ENCODE data around the gene CD99. TPM values are rescaled to one million over a fixed set of nuclear protein-coding genes. Genes with fewer than 3 reads are reported as not detected.

The CD99 gene
- total and polyA plus RNA-seq, 9 of the 15 experiments (the other 6 are each of a cell fraction or from before 2014, with no cell fraction given) = 5.0 to 55.3 (median 34.5) TPM

GRCh38 chrX:2782171-2782570, 91.1 kb downstream of the CD99 start (continued):
- TF ChIP-seq ARID1B (IDR thresholded peaks at IDR 0.05) (peak; percentile 31; the same call in 1 of the 2 replicates), ZNF395 (CRISPR knock-in tag; IDR thresholded peaks at IDR 0.05) (no peak), ZEB2 (IDR thresholded peaks at IDR 0.05) (0 out of 2 replicates have a peak, but pooled peaks have one; percentile 31)

- ChIA-PET CTCF (ENCODE audit: low intra/inter-chr PET ratio) (no interaction called here), POLR2A (no interaction called here)
- Histone ChIP-seq H3K36me3 (ENCODE audit: control insufficient read depth, insufficient read depth, low read length) (no peaks in the 10 kb centered on the region), H3K9ac (ENCODE audit: insufficient read depth in 1 of 2, low read depth in 2 of 2, low read length in 2 of 2) (no peak overlapping the region), H3K79me2 (ENCODE audit: control insufficient read depth, insufficient read depth, low read length) (no peaks in the 10 kb centered on the region), H3K4me2 (ENCODE audit: insufficient read depth, low read length) (no peak overlapping the region), H3K9me1 (ENCODE audit: control insufficient read depth, insufficient read depth, low read length) (no peaks in the 10 kb centered on the region), H3K27ac (ENCODE audit: extremely low read depth, low read depth, low read length) (no peak overlapping the region), H2AFZ (ENCODE audit: low read depth, low read length) (no peak overlapping the region), H3K4me3 (no peak overlapping the region), H3K27me3 (ENCODE audit: control insufficient read depth in 2 of 2, insufficient read depth in 2 of 2, low read length in 2 of 2) (no peaks in the 10 kb centered on the region; a peak in 2 of 5 replicates), H3K4me1 (replicated peaks in 1 of 2; ENCODE audit: control insufficient read depth in 2 of 2, insufficient read depth in 2 of 2, low read length in 2 of 2) (no peaks in the 10 kb centered on the region; a peak in 1 of 5 replicates), H3K9me3 (replicated peaks; ENCODE audit: control insufficient read depth, insufficient read depth, low read depth, low read length) (no peaks in the 10 kb centered on the region), H4K20me1 (replicated peaks; ENCODE audit: control insufficient read depth, insufficient read depth, low read length) (no peaks in the 10 kb centered on the region)
- in situ Hi-C loops (cut with MboI) = no loop called here
- no peak for FAIRE-seq
- ATAC-seq = no peak
- intact Hi-C loops (cut with micrococcal nuclease) = no loop called here
- no peak for DNase-seq (ENCODE audit: extremely low read depth in 1 of 4, low spot score in 3 of 4)
- no TSS peak for BruUV-seq (replicated peaks)
- WGBS (ENCODE audit: insufficient coverage, low coverage, missing lambda C conversion rate) = 6% methylated on average over 4 of the region's 4 CpGs
- TF ChIP-seq PTRF (tag; IDR thresholded peaks at IDR 0.05) (peak; percentile 84), ZC3H8 (IDR thresholded peaks at IDR 0.05) (no peak), CXXC5 (CRISPR knock-in tag; IDR thresholded peaks at IDR 0.05) (peak; percentile 43; the same call in 1 of the 2 replicates), ILK (tag; IDR thresholded peaks at IDR 0.05; ENCODE audit: borderline replicate concordance, low read depth) (0 out of 2 replicates have a peak, but pooled peaks have one; percentile 63), ZNF639 (CRISPR knock-in tag; conservative IDR thresholded peaks at IDR 0.05 in 1 of 2, IDR thresholded peaks at IDR 0.05 in 1 of 2) (peak in 1 of 2 experiments; percentile 50; a peak in 1 of 4 replicates), ZNF239 (CRISPR knock-in tag; IDR thresholded peaks at IDR 0.05) (peak; percentile 46; the same call in 1 of the 2 replicates), SREBF1 (IDR thresholded peaks at IDR 0.05; ENCODE audit: borderline replicate concordance, low read depth, low read length) (no peak), ATF1 (CRISPR knock-in tag; IDR thresholded peaks at IDR 0.05) (no peak), ATF1 (tag; IDR thresholded peaks at IDR 0.05) (no peak), NR1H2 (CRISPR knock-in tag; IDR thresholded peaks at IDR 0.05) (no peak), ZNF76 (CRISPR knock-in tag; IDR thresholded peaks at IDR 0.05; ENCODE audit: borderline replicate concordance) (0 out of 2 replicates have a peak, but pooled peaks have one; percentile 73), DDX20 (tag; IDR thresholded peaks at IDR 0.05; ENCODE audit: low read depth) (peak; percentile 81), ZNF740 (CRISPR knock-in tag; IDR thresholded peaks at IDR 0.05) (no peak), ZNF740 (tag; IDR thresholded peaks at IDR 0.05) (peak in 1 of 2 experiments; percentile 68; a peak in 1 of 4 replicates), PTTG1 (tag; IDR thresholded peaks at IDR 0.05; ENCODE audit: low read depth) (peak; percentile 69; the same call in 1 of the 2 replicates), ZNF668 (CRISPR knock-in tag; IDR thresholded peaks at IDR 0.05) (peak; percentile 81; the same call in 1 of the 2 replicates)
Observed at GRCh38 chrX:2782778-2783177, 91.7 kb downstream of the CD99 start.
